LNCaP clone FGC (cell line): Measurements from ENCODE around the gene PDAP1.
A peak's percentile ranks its signal among the peaks of the same experiment; 100 is the strongest.

Source experiments
- DNase-seq: peaks from one replicate; pipeline ENCODE4 v3.0.0-alpha.2; 2011; ENCODE audit warnings: low read depth
- H3K4me3 ChIP-seq: 2 replicates; pipeline ENCODE4 v1.5.1; 2011; ENCODE audit warnings: mild to moderate bottlenecking, low read depth, low read length, control low read depth
- CTCF ChIP-seq: IDR thresholded peaks from 2 replicates; pipeline ENCODE4 v1.5.1; 2012; ENCODE audit warnings: mild to moderate bottlenecking; ENCODE audit not compliant: control insufficient read depth, insufficient read depth; ENCODE audit errors: extremely low read depth

Gene PDAP1, protein sequence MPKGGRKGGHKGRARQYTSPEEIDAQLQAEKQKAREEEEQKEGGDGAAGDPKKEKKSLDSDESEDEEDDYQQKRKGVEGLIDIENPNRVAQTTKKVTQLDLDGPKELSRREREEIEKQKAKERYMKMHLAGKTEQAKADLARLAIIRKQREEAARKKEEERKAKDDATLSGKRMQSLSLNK

GRCh38 chr7:99408379-99409191, at the start of gene PDAP1, which contains the start of gene BUD31:
TSS of gene PDAP1 (minus strand) at chr7:99408597. CDS start at chr7:99408548, 49 bp downstream.
TSS of gene BUD31 (plus strand) at chr7:99408969. CDS start at chr7:99411093, 2,124 bp downstream.
- DNase-seq, result peak; percentile 79
- H3K4me3 ChIP-seq, result peak within 1 kb of the TSS; percentile 93
- no peak for TF ChIP-seq CTCF

DNA sequence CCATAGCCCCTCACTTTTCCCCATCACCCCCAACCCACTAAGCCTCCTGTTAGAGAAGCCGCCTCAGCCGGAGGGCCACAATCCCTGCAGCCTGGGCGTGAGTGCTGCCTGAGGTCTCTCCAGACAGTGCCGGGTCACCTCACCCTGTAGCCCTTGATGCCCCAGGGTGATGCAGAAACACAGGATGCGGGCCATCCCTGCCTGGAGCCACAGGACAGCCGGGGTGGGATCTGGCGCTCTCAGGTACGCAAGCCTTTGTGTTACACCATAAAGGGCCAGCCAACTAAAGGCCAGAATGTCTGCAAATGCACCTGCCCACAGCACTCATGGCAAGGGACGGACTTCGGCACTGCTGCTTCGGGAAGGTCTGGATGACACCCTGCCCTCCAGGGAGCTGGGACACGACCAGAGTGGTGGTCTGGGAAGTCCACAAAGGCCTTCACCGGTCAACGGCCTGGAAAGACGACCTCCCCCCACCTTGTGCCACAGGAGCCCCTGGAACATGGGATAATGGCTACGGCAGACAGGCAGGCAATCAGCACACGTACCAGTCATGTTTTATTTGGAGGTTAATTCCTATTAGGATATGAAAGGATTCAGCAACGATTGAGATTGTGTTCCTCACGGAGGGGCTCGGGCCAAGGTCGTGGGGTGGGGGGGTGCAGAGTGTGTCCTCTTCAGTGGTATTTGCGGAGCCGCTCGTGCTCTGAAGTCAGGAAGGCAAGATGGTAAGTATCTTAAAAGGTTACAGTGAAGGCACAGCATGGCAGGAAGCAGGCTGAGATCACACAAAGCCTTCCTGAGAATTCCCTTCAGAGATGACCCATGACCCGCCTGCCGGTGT, 49.5 kb upstream of the PDAP1 start:
- DNase-seq, result no peak
- no peak overlapping the region for H3K4me3 ChIP-seq
- no peak for TF ChIP-seq CTCF

GRCh38 chr7:99457050-99457649, 48.8 kb upstream of the PDAP1 start:
- no peak overlapping the region for H3K4me3 ChIP-seq
- DNase-seq, result no peak
- TF ChIP-seq CTCF, result no peak

DNA sequence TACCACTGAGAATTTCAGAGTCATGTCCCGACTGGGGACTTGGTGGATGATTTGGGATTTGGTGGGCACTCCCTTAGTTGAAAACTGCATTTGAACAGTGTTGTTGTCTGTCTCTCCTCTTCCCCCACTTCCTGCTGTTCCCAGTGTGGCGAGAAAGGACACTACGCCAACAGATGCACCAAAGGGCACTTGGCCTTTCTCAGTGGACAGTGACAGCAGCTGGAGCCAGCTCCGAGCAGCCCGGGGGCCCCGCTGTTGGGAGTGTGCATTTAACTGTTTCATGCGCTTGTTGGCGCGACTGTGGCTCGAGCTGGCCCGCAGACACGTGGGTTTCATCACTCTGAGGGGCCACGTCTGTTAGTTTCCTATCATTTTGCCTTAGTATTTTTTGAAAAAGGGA, 47.9 kb upstream of the PDAP1 start:
- H3K4me3 ChIP-seq, result no peak overlapping the region
- DNase-seq, result no peak
- TF ChIP-seq CTCF, result no peak

- no peak for DNase-seq
- H3K4me3 ChIP-seq, result no peak overlapping the region
- TF ChIP-seq CTCF, result no peak
Measured at GRCh38 chr7:99455874-99456273, 47.5 kb upstream of the PDAP1 start.

DNA sequence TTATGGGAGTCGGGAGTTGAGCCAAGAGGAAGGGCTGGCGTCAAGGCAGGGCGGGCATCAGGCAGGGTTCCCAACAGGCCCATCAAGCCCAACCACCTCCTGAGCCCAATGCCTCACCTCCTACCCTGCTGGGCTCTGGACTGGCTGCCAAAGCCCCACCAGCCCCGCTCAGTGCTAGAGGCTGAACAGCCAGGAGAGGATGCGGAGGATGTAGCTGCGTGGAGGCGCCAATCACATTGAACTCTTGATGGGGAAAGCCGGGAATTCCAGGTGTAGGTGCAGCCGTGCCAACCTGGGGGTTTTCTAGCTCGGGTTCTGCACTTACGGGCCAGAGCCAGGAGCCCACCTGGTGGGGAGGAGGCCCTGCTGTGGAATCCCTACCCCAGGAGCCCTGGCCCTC, 44.7 kb upstream of the PDAP1 start:
- DNase-seq, result no peak
- no peak overlapping the region for H3K4me3 ChIP-seq
- no peak for TF ChIP-seq CTCF
